Measurements from ENCODE around the gene DCUN1D1.

Gene DCUN1D1

DNA sequence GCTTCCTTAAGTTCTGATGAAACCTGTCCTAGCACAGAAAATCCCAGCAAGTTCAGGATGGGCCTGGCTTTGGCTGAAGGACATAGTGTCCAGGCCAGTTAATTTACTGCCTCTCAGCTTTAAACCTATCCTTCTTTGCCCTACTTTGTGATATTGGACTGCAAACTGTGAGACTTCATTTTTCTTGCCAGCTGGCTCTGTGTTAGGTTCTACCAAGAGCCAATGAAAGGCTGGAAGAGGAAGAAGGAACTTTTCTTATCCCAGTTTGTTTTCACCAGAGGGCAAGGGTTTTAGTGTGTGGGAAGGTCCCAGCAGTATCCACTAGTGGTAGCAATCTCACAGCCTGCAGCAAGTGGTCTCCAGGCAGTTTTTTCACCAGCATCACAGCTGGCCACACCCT lies 18.2 kb downstream of the DCUN1D1 start:
- Histone ChIP-seq H3K9ac (ENCODE audit: low read length) (no peak overlapping the region), H3K9me2 (replicated peaks; ENCODE audit: insufficient read depth, low read length) (no peaks in the 10 kb centered on the region), H3K27me3 (ENCODE audit: low read length) (no peaks in the 10 kb centered on the region), H3K9me3 (ENCODE audit: insufficient read depth, low read length) (no peaks in the 10 kb centered on the region), H3K36me3 (ENCODE audit: low read length) (peaks cover 32% of the 10 kb centered on the region), H3K79me2 (ENCODE audit: insufficient read depth, low read length) (peaks cover 32% of the 10 kb centered on the region), H3K4me2 (ENCODE audit: low read depth, low read length, poor library complexity, severe bottlenecking) (no peak overlapping the region), H2AFZ (ENCODE audit: low read depth, low read length, severe bottlenecking) (no peak overlapping the region), H3K27ac (ENCODE audit: low read depth, low read length) (no peak overlapping the region), H3F3A (ENCODE audit: insufficient read depth) (peaks cover 3% of the 10 kb centered on the region; the same call in 1 of the 2 replicates), H3K4me3 (ENCODE audit: insufficient read depth, low read length, poor library complexity, severe bottlenecking) (no peak overlapping the region), H4K20me1 (ENCODE audit: low read depth, low read length) (peaks cover 6% of the 10 kb centered on the region; the same call in 1 of the 2 replicates)
- TF ChIP-seq, protein P1, sequence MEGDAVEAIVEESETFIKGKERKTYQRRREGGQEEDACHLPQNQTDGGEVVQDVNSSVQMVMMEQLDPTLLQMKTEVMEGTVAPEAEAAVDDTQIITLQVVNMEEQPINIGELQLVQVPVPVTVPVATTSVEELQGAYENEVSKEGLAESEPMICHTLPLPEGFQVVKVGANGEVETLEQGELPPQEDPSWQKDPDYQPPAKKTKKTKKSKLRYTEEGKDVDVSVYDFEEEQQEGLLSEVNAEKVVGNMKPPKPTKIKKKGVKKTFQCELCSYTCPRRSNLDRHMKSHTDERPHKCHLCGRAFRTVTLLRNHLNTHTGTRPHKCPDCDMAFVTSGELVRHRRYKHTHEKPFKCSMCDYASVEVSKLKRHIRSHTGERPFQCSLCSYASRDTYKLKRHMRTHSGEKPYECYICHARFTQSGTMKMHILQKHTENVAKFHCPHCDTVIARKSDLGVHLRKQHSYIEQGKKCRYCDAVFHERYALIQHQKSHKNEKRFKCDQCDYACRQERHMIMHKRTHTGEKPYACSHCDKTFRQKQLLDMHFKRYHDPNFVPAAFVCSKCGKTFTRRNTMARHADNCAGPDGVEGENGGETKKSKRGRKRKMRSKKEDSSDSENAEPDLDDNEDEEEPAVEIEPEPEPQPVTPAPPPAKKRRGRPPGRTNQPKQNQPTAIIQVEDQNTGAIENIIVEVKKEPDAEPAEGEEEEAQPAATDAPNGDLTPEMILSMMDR (IDR thresholded peaks at IDR 0.05; ENCODE audit: insufficient read depth, low read length, poor library complexity, severe bottlenecking): no peak
- no peak for TF ChIP-seq EZH2phosphoT487 (conservative IDR thresholded peaks at IDR 0.05; ENCODE audit: low read length)

DNA sequence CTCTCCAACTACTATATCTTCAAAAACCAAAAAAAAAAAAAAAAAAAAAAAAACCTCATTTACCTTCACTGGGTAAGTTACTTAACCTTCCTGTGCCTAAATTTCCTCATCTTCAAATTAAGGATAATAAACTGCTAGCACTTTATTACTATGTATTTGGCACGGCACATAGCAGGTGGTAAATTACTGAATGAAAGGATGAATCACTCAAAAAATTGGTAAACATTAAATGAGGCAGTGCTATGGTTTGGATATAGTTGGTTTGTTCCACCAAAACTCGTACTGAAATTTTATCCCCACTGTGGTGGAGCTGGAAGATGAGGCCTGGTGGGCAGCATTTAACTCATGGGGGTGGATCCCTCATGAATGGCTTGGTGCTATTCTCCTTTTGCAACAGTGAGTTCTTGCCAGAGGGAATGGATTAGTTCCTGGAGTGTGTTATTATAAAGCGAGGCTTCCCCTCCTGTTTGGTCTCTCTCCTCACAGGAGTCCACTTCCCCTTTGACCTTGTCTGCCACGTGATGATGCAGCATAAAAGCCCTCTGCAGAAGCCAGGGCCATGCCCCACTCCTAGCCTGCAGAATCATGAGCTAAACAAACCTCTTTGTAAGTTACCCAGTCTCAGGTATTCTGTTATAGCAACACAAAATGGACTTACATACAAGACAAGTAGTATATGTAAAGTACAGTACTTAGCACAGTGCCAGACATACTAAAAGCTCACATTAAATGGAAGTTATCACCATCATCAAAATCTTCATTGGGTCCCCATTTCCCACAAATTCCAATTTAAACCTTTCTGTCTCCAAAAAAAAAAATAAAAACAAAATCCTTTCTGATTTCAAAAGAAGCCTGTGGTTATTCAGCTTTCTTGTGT lies 20.6 kb downstream of the DCUN1D1 start:
- H3K9ac ChIP-seq (ENCODE audit: low read length): no peak overlapping the region
- no peak overlapping the region for H3K4me2 ChIP-seq (ENCODE audit: low read depth, low read length, poor library complexity, severe bottlenecking)
- no peaks in the 10 kb centered on the region for H3K9me2 ChIP-seq (replicated peaks; ENCODE audit: insufficient read depth, low read length)
- H3K9me3 ChIP-seq (ENCODE audit: insufficient read depth, low read length): no peaks in the 10 kb centered on the region
- no peaks in the 10 kb centered on the region for H3K27me3 ChIP-seq (ENCODE audit: low read length)
- H4K20me1 ChIP-seq (ENCODE audit: low read depth, low read length): no peaks in the 10 kb centered on the region; the same call in 1 of the 2 replicates
- TF ChIP-seq, protein P1 (IDR thresholded peaks at IDR 0.05; ENCODE audit: insufficient read depth, low read length, poor library complexity, severe bottlenecking): no peak
- no peak for TF ChIP-seq EZH2phosphoT487 (conservative IDR thresholded peaks at IDR 0.05; ENCODE audit: low read length)
- H3K36me3 ChIP-seq (ENCODE audit: low read length): peaks cover 32% of the 10 kb centered on the region
- no peak overlapping the region for H2AFZ ChIP-seq (ENCODE audit: low read depth, low read length, severe bottlenecking)
- no peak overlapping the region for H3K27ac ChIP-seq (ENCODE audit: low read depth, low read length)
- peaks cover 13% of the 10 kb centered on the region; the same call in 1 of the 2 replicates for H3K79me2 ChIP-seq (ENCODE audit: insufficient read depth, low read length)
- H3F3A ChIP-seq (ENCODE audit: insufficient read depth): peaks cover 3% of the 10 kb centered on the region; the same call in 1 of the 2 replicates
- no peak overlapping the region for H3K4me3 ChIP-seq (ENCODE audit: insufficient read depth, low read length, poor library complexity, severe bottlenecking)

DNA sequence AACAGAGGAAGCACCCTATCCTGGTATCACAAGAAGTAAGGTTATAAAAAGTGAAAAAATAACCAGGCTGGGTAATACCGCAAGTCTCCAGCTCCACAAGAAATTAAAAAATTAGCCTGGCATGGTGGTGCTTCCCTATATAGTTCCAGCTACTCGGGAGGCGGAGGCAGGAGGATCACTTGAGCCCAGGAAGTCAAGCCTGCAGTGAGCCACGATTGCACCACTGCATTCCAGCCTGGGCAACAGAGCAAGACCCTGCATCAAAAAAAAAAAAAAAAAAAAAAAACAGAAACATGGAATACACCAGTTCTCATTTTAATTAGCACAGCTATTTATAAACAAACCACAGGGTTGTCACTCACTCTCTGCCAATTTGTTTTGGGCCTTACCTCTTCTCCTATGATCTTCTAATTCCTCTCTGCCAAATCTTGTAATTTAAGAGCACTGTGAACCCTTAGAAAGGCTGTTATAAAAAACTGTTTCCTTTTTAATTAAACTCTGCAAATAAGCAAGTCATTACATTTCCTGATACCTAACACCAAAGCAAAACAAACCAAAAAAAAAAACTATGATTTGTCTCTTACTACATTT lies 22.6 kb downstream of the DCUN1D1 start:
- Histone ChIP-seq H3K9ac (ENCODE audit: low read length) (no peak overlapping the region), H4K20me1 (ENCODE audit: low read depth, low read length) (no peaks in the 10 kb centered on the region; the same call in 1 of the 2 replicates), H3K9me3 (ENCODE audit: insufficient read depth, low read length) (no peaks in the 10 kb centered on the region), H3K4me2 (ENCODE audit: low read depth, low read length, poor library complexity, severe bottlenecking) (no peak overlapping the region), H3K79me2 (ENCODE audit: insufficient read depth, low read length) (no peaks in the 10 kb centered on the region; the same call in 1 of the 2 replicates), H3K9me2 (replicated peaks; ENCODE audit: insufficient read depth, low read length) (no peaks in the 10 kb centered on the region), H3K27ac (ENCODE audit: low read depth, low read length) (no peak overlapping the region), H2AFZ (ENCODE audit: low read depth, low read length, severe bottlenecking) (no peak overlapping the region), H3K4me3 (ENCODE audit: insufficient read depth, low read length, poor library complexity, severe bottlenecking) (no peak overlapping the region), H3K36me3 (ENCODE audit: low read length) (peaks cover 32% of the 10 kb centered on the region), H3K27me3 (ENCODE audit: low read length) (no peaks in the 10 kb centered on the region), H3F3A (ENCODE audit: insufficient read depth) (peaks cover 3% of the 10 kb centered on the region; the same call in 1 of the 2 replicates)
- no peak for TF ChIP-seq EZH2phosphoT487 (conservative IDR thresholded peaks at IDR 0.05; ENCODE audit: low read length)
- TF ChIP-seq, protein P1 (IDR thresholded peaks at IDR 0.05; ENCODE audit: insufficient read depth, low read length, poor library complexity, severe bottlenecking): no peak

Measured in SU-DHL-6 (cell line).